ENCODE measurements around the gene RAPGEF2. TPM values are rescaled to one million over a fixed set of nuclear protein-coding genes. Genes with fewer than 3 reads are reported as not detected.

Gene RAPGEF2
- total and polyA plus RNA-seq, 10 of the 15 experiments (the other 5 are each of a cell fraction or from before 2014, with no cell fraction given), result 0.31 to 24.0 (median 2.9) TPM

DNA sequence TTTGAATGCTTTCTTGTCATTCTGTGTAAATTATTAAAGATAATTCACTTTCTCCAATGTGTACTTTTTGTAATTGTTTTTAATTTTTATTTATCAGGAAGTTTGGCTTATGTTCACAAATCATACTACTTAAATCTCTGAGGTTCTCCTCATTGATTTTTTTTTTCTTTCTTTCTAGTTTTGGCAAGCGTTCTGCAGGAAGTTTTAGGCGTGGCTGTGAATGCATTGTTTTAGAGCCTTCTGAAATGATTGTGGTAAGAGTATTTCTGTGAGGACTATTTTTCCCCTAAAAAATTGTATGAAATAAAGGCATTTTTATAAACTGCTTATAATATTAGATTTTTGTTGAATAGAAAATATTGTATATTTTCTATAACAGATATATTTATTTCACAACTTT, 135.8 kb downstream of the RAPGEF2 start:
- BruUV-seq (replicated peaks), result no TSS peak

More for the DNA sequence above, 135.8 kb downstream of the RAPGEF2 start:
- Histone ChIP-seq H3K4me3 (no peak overlapping the region), H3K4me1 (ENCODE audit: control insufficient read depth, insufficient read depth, low read length) (no peaks in the 10 kb centered on the region), H3K27me3 (replicated peaks in 1 of 2; ENCODE audit: control insufficient read depth in 2 of 2, insufficient read depth in 2 of 2, low read length in 1 of 2) (no peaks in the 10 kb centered on the region), H3K36me3 (ENCODE audit: control insufficient read depth in 2 of 2, insufficient read depth in 2 of 2, low read length in 1 of 2) (no peaks in the 10 kb centered on the region; a peak in 1 of 4 replicates), H3K9me3 (replicated peaks; ENCODE audit: control insufficient read depth, insufficient read depth, low read length) (peaks cover 2% of the 10 kb centered on the region; the same call in 2 of the 3 replicates), H3K4me2 (ENCODE audit: control insufficient read depth, insufficient read depth) (no peak overlapping the region), H3K27ac (ENCODE audit: control insufficient read depth, insufficient read depth) (no peak overlapping the region), H4K20me1 (ENCODE audit: control insufficient read depth, insufficient read depth) (no peaks in the 10 kb centered on the region), H2AFZ (ENCODE audit: control insufficient read depth, low read depth, low read length) (no peak overlapping the region), H3K9ac (ENCODE audit: control insufficient read depth, insufficient read depth, low read length) (no peak overlapping the region), H3K79me2 (ENCODE audit: control insufficient read depth, insufficient read depth, low read length) (peaks cover 1% of the 10 kb centered on the region; the same call in 1 of the 2 replicates)
- ChIA-PET SMC1A (ENCODE audit: uncharacterized antibody, unreplicated experiment) (interaction anchor here (1.0 to 1.2 kb wide), 2 partner anchors 28 to 51 kb away, joined by 3 read pairs; no protein-coding TSS in a partner anchor), CTCF (interaction anchor here (1.1 to 1.3 kb wide), 2 partner anchors 14 to 36 kb away, joined by 3 to 4 read pairs; no protein-coding TSS in a partner anchor), POLR2A (no interaction called here), RAD21 (ENCODE audit: unreplicated experiment) (no interaction called here)
- in situ Hi-C loops (cut with MboI) (no loop called here), intact Hi-C loops (cut with micrococcal nuclease; ENCODE audit: unreplicated experiment) (no loop called here)
- DNase-seq (ENCODE audit: low read depth, low spot score), result no peak
- FAIRE-seq, result no peak
- 100% methylated on average over 2 of the region's 2 CpGs for WGBS (ENCODE audit: insufficient coverage, insufficient replicate concordance, low lambda C conversion rate, missing lambda C conversion rate)
- no peak for TF ChIP-seq SIN3A (IDR thresholded peaks at IDR 0.05; ENCODE audit: low read depth, low read length)
- TF ChIP-seq, protein P1, sequence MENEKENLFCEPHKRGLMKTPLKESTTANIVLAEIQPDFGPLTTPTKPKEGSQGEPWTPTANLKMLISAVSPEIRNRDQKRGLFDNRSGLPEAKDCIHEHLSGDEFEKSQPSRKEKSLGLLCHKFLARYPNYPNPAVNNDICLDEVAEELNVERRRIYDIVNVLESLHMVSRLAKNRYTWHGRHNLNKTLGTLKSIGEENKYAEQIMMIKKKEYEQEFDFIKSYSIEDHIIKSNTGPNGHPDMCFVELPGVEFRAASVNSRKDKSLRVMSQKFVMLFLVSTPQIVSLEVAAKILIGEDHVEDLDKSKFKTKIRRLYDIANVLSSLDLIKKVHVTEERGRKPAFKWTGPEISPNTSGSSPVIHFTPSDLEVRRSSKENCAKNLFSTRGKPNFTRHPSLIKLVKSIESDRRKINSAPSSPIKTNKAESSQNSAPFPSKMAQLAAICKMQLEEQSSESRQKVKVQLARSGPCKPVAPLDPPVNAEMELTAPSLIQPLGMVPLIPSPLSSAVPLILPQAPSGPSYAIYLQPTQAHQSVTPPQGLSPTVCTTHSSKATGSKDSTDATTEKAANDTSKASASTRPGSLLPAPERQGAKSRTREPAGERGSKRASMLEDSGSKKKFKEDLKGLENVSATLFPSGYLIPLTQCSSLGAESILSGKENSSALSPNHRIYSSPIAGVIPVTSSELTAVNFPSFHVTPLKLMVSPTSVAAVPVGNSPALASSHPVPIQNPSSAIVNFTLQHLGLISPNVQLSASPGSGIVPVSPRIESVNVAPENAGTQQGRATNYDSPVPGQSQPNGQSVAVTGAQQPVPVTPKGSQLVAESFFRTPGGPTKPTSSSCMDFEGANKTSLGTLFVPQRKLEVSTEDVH (IDR thresholded peaks at IDR 0.05; ENCODE audit: low read depth, partially characterized antibody), result no peak
- TF ChIP-seq MXI1 (IDR thresholded peaks at IDR 0.05; ENCODE audit: low read depth, low read length), result no peak
- TF ChIP-seq ATF7 (IDR thresholded peaks at IDR 0.05; ENCODE audit: low read depth), result no peak
- no peak for TF ChIP-seq MEF2B (IDR thresholded peaks at IDR 0.05; ENCODE audit: partially characterized antibody, poor library complexity, severe bottlenecking)
- TF ChIP-seq RB1 (IDR thresholded peaks at IDR 0.05; ENCODE audit: borderline replicate concordance), result no peak
- TF ChIP-seq, protein P2, sequence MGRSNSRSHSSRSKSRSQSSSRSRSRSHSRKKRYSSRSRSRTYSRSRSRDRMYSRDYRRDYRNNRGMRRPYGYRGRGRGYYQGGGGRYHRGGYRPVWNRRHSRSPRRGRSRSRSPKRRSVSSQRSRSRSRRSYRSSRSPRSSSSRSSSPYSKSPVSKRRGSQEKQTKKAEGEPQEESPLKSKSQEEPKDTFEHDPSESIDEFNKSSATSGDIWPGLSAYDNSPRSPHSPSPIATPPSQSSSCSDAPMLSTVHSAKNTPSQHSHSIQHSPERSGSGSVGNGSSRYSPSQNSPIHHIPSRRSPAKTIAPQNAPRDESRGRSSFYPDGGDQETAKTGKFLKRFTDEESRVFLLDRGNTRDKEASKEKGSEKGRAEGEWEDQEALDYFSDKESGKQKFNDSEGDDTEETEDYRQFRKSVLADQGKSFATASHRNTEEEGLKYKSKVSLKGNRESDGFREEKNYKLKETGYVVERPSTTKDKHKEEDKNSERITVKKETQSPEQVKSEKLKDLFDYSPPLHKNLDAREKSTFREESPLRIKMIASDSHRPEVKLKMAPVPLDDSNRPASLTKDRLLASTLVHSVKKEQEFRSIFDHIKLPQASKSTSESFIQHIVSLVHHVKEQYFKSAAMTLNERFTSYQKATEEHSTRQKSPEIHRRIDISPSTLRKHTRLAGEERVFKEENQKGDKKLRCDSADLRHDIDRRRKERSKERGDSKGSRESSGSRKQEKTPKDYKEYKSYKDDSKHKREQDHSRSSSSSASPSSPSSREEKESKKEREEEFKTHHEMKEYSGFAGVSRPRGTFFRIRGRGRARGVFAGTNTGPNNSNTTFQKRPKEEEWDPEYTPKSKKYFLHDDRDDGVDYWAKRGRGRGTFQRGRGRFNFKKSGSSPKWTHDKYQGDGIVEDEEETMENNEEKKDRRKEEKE (IDR thresholded peaks at IDR 0.05), result no peak
- no peak for TF ChIP-seq SMAD5 (IDR thresholded peaks at IDR 0.05; ENCODE audit: low read depth)
- TF ChIP-seq HDAC6 (IDR thresholded peaks at IDR 0.05; ENCODE audit: unreplicated experiment), result no peak
- TF ChIP-seq RFX5 (IDR thresholded peaks at IDR 0.05; ENCODE audit: low read depth, low read length), result no peak
- TF ChIP-seq TAF1 (IDR thresholded peaks at IDR 0.05; ENCODE audit: borderline replicate concordance, low read depth, low read length), result no peak
- TF ChIP-seq MEF2A (IDR thresholded peaks at IDR 0.05; ENCODE audit: insufficient read depth, low read depth, low read length), result no peak
- no peak for ATAC-seq
